ENCODE measurements around the gene ELK4. TPM values are rescaled to one million over a fixed set of nuclear protein-coding genes. Genes with fewer than 3 reads are reported as not detected.
A peak's percentile ranks its signal among the peaks of the same experiment; 100 is the strongest.

The ELK4 gene
- total and polyA plus RNA-seq, 2 of the 8 experiments (the other 6 are each of a cell fraction or from before 2014, with no cell fraction given): 2.9 to 26.3 TPM

DNA sequence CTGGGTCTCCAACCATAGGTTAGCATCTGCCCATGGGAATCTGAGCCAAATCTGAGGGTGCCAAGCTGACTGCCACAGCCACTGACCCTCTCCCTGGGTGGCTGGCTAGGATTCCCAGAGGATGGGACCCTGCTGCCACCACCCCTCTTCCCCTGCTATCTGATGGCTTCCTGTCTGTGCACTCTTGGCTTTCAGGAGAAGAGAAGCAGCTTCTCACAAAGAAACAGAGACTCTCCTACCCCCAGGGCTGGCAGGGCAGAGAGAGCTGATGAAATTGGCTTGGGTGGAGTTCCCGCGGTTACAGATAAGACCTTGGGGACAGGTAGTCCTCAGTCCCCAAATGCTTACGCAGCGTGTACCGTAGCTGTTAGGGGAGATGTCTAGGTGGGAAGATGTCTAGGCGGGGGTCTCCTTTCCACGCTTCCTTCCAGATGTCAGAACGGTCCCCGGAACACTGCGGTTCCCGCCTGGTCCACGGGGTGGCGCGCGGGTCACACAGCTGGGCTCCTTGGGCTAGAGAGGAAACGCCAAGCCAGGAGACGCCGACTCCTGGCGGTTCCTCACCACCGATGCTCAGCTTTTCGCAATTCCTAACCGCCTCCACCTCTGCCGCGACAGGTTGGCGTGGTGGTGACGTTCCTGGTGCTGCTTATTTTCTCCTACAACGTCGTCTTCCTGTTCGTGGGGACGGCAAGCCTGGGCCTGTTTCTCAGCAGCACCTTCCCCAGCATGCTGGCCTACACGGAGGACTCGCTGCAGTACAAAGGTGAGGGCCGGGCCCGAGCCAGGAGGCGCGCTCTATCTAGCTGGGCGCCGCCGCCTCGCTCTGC, 40.1 kb downstream of the ELK4 start (continued):
- TF ChIP-seq PHF8 (conservative IDR thresholded peaks at IDR 0.05; ENCODE audit: low read depth, low read length): no peak
- TF ChIP-seq CEBPB (IDR thresholded peaks at IDR 0.05; ENCODE audit: low read depth, low read length): peak; percentile 61; the same call in 1 of the 2 replicates
- 0 out of 2 replicates have a peak, but pooled peaks have one; percentile 36 for TF ChIP-seq TCF12 (IDR thresholded peaks at IDR 0.05; ENCODE audit: low read depth, low read length)
- TF ChIP-seq SP1 (IDR thresholded peaks at IDR 0.05; ENCODE audit: low read depth, low read length): no peak
- TF ChIP-seq TAF1 (IDR thresholded peaks at IDR 0.05; ENCODE audit: low read depth, low read length): 0 out of 2 replicates have a peak, but pooled peaks have one; percentile 37
- no peak for TF ChIP-seq CBX8 (IDR thresholded peaks at IDR 0.05; ENCODE audit: borderline replicate concordance, low read depth, low read length)
- no peak for TF ChIP-seq POLR2AphosphoS5 (IDR thresholded peaks at IDR 0.05; ENCODE audit: low read depth, low read length)
